Fibroblast of upper back skin (primary cell): ENCODE measurements around the gene TMOD1.

Experiments
- DNase-seq: peaks from one replicate; pipeline ENCODE4 v3.0.0-alpha.2; 2013

TMOD1 gene

GRCh38 chr9:97500263-97500662, 1.2 kb upstream of the TMOD1 start:
- no peak for DNase-seq

GRCh38 chr9:97500765-97501176, 695 bp upstream of the TMOD1 start:
- DNase-seq = no peak

GRCh38 chr9:97501972-97502221, 431 bp downstream of the TMOD1 start:
- DNase-seq = no peak

- DNase-seq = no peak
These were observed 937 bp downstream of the TMOD1 start for GRCh38 chr9:97502222-97502983.

GRCh38 chr9:97502984-97503861, 1.8 kb downstream of the TMOD1 start:
- DNase-seq = no peak

GRCh38 chr9:97503862-97504210, 2.4 kb downstream of the TMOD1 start:
- no peak for DNase-seq

GRCh38 chr9:97504381-97505216, 3.1 kb downstream of the TMOD1 start:
- DNase-seq = no peak

DNA sequence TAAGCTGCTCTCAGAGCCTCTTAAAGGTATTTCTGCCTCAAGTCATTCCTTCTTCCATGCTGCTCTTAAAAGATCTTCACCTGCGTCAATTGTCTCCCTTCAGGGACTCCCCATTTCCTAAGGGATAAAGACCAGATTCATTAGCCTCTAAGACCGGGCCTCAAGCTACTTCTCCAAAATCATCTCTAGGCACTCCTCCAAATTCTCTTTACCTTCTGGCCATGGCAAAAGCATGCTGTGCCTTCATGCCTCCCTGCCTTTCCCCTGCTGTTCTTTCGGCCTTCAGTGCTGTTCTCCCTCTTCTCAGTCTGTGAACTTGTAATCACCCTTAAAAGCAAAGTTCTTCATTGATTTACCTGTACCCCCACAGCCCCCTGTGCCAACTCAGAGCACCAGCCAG, 4.4 kb downstream of the TMOD1 start:
- no peak for DNase-seq

DNA sequence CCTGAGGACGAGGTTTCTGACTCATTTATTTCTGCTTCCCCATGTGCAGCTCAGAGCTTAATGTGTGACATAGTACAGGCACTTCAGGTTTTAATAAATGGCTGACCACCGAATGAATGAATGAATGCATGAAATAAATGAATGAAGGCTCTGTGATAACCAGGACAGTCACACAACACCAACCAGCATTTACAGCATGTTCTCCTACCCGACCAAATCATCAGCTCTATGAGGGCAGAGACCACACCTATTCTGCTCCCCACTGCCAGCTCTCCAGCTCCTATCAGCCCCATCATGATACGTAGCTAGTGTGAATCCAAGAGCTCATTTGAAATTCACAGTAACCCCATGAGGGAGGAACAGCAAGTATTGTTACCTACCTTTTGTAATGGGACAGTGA, 4.8 kb downstream of the TMOD1 start:
- DNase-seq = no peak

- no peak for DNase-seq
These were observed 5.3 kb downstream of the TMOD1 start for GRCh38 chr9:97506787-97507186.

DNA sequence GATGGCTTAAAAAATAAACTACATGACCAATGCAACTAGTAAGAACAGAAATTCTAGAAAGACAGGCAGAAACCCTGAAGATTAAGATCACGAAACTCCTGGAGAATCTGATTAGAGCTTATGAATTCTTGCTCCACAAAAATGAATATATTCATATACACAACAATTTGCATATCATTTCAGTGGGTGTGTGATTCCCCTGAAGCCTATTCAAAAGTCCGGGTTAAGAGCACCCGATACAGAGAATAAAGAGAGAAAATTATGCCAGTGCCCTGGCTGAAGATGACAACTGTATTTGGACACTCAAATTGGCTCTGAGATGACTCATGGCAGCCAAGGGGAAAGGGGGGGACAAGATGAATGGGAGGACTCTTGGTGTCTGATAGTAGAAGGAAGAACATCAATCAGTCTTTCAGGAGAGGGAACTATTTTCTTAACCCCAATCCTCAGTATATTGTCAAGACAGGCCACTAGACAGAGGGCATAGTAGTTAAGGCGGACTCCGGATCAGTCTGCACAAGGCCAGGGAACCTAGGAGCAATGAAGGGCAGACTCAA, 6.0 kb downstream of the TMOD1 start:
- DNase-seq = no peak

- DNase-seq = no peak
These were observed 7.4 kb downstream of the TMOD1 start for GRCh38 chr9:97508852-97509251.

DNA sequence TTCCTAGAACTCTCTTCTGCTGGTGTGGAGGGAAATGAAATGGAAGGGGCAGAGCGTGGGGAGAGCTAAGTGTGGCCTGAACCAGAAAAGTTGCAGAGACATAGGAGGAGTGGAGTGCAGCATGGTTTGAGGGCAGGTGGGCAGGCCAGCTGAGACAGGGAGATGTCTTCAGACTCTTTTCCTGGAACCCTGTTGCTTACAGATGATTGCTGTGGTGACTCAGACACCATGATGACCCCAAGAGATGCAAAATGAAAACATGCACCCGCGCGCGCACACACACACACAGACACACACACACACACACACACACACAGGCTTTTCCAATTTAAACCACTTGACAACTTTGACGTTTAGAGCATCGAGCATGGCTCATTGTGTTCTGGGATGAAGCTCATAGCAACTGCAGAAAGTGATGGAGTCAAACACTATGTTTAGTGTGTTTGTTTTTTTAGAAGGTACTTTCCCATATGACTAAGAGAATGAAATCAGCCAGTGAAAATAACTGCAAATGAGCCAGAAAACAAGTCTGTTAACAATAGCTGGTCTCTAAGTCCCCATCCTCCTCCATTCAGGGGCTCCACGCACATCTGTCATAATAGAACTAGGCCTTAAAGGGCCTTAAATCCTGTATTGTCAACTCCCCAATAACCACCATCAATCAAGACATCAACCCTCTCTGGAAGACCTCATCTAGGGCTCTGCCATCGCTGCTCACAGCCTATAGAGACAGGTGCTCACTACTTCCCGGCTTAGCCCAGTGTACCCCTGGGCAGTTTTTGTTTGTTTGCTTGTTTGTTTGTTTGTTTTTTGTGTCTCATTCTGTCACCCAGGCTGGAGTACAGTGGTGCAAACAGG, 9.6 kb downstream of the TMOD1 start:
- DNase-seq = no peak

DNA sequence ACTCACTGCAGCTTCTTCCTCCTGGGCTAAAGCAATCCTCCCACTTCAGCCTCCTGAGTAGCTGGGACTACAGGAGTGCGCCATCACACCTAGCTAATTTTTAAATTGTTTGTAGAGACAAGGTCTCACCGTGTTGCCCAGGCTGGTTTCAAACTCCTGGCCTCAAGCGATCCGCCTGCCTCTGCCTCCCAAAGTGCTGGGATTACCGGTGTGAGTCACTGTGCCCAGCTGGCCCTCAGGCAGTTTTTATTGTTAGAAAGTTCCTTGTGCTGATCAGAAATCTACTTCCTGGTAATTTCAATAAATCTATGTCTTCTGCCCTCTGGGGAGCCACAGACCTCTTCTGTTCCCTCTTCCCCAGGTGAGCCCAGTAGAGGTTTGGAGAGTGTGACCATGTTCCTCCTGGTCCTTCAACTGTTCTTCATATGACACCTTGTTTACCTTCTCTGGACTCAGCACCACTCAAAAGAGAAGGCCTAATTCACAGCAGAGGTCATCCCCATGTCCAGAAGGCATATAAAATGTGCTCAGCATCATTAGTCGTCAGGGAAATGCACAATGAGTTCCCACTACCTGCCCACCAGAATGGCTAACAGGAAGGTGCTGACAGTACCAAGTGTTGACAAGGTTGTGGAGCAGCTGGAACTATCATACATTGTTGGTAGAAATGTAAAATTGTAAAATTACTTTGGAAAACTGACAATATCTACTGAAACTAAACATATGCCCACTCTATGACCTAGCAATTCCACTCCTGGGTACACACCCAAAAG, 10.4 kb downstream of the TMOD1 start:
- DNase-seq = no peak

DNA sequence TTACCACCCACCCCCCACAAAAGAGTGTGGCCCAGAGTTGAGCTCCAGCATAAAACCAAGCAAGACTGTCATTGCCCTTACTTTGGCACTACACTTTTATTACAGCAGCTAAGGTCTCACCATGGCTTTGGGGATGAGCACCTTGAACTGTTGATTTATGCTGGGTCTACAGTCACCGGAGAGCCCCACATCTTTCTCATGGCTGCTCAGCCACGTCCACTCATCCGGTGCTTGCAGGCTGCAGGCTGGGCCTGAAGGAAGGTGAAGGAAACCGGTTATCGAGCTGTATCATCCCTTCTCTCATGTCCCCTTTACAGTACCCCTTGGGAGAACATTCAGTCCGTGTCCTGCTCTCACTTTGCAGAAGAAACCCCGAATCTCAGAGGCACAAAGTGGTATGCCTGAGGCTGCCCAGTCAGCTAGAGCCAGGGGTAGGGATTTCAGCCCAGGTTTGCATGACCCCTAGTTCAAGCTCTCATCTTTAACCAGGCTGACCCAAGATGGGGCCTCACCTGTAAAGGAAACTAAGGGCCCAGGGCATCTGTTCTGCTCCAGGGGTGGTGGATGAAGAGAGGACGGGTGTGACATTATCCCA, 11.6 kb downstream of the TMOD1 start:
- DNase-seq = no peak

GRCh38 chr9:97514531-97514930, 13.1 kb downstream of the TMOD1 start:
- DNase-seq = no peak

- no peak for DNase-seq
These were observed 14.2 kb downstream of the TMOD1 start for GRCh38 chr9:97515662-97516061.

DNA sequence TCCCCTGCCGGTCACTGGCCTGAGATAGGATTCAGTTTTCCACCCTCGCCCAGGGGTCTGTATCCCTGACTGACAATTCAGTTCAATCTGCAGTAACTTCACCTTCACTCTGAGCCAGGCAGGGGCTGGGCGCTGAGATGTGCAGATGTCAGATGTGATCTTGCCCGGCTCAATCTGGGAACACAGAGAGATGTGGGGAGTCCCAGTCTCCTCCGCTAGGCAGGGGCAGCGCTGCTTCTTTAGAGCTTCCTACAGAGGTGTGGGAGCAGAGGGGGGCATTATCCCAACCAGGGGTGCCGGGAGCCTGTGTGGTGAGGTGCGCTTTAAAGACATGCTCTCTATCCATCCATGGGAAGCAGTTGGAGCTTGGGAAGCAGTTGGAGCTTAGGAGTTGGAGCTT, 14.6 kb downstream of the TMOD1 start:
- no peak for DNase-seq

- DNase-seq = no peak
These were observed 16.0 kb downstream of the TMOD1 start for GRCh38 chr9:97517331-97518089.

DNA sequence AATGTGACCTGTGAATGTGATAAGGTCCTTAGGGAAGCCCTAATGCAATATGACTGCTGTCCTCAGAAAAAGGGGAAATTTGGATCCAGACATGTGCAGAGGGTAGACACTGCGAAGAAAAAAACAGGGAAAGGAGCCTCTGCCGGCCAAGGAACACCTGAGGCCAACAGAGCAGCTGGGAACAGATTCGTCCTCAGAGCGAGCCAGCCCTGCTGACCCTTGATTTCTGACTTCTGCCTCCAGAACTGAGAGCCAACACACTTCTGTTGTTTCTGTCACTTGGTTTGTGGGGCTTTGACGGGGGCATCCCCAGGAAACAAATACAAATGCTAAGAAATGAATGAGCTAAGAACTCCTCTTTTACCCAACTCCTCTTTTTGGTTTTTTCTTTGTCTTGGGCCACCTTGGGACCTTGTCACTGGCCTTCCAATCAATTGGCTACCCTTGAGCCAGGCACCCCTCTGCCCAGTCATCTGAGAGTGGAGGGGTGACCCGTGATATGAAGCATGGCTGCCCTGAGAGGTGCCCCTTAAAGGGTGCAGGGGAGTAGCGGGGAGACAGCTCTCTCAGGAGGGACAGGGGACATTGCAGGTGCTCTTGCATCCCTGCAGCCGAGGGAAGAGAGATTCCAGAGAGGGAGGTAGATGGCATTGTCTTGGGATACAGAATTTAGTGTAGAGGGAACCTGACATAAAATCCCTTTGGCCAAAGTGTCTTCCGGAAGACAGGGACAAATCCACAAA, 16.9 kb downstream of the TMOD1 start:
- no peak for DNase-seq
